Upper lobe of left lung (tissue), 6 donors: Measurements from ENCODE around the gene ZNF638. TPM values are rescaled to one million over a fixed set of nuclear protein-coding genes. Genes with fewer than 3 reads are reported as not detected.
A peak's percentile ranks its signal among the peaks of the same experiment; 100 is the strongest.

Experiments used
- ATAC-seq, 2 donors: fragments of 200-7000 bp; cut with Tn5 transposase; one replicate each; pipeline ENCODE4 v1.9.1; 2022; ENCODE audit warnings: mild to moderate bottlenecking in 2 of 2, moderate library complexity in 2 of 2; ENCODE audit not compliant: low FRiP score in 2 of 2
- DNase-seq, 2 donors: peaks; one replicate each; pipeline ENCODE4 v3.0.0-alpha.2; 2019 to 2020
- H3K27ac ChIP-seq, 4 donors: fragments of 200-600 bp; sonication (generic); one replicate each; pipeline ENCODE4 v1.5.1; 2016 to 2019
- H3K27me3 ChIP-seq, 4 donors: fragments of 200-600 bp; sonication (generic); one replicate each; pipeline ENCODE4 v1.5.1; 2017 to 2019
- H3K36me3 ChIP-seq, 4 donors: fragments of 200-600 bp; sonication (generic); one replicate each; pipeline ENCODE4 v1.5.1; 2016 to 2019
- H3K4me1 ChIP-seq, 4 donors: fragments of 200-600 bp; sonication (generic); one replicate each; pipeline ENCODE4 v1.5.1; 2018 to 2019
- H3K4me3 ChIP-seq, 4 donors: fragments of 200-600 bp; sonication (generic); one replicate each; pipeline ENCODE4 v1.5.1; 2017 to 2019; ENCODE audit warnings: mild to moderate bottlenecking in 2 of 4, moderate library complexity in 1 of 4
- H3K9me3 ChIP-seq, 4 donors: fragments of 200-600 bp; sonication (generic); one replicate each; pipeline ENCODE4 v1.5.1; 2018 to 2019
- EP300 ChIP-seq, 4 donors: sonication (generic); formaldehyde crosslinking; IDR thresholded peaks; one replicate each; pipeline ENCODE4 v1.5.1; 2017; ENCODE audit warnings: antibody characterized with exemption in 4 of 4, control low read depth in 2 of 4
- POLR2A ChIP-seq, 4 donors: fragments of 450-650 bp; IDR thresholded peaks; one replicate each; pipeline ENCODE4 v1.5.1; 2016 to 2017; ENCODE audit warnings: antibody characterized with exemption in 4 of 4, mild to moderate bottlenecking in 2 of 4
- POLR2AphosphoS5 ChIP-seq, 2 donors: sonication (generic); formaldehyde crosslinking; IDR thresholded peaks; one replicate each; pipeline ENCODE4 v1.5.1; 2017; ENCODE audit warnings: antibody characterized with exemption in 2 of 2
- WGBS, 2 donors: methylation state at CpG; one replicate each; pipeline ENCODE4 v1.1.5; 2017 to 2018; 5-methylcytosine and 5-hydroxymethylcytosine counted together
- total RNA-seq, 6 donors: library from RNA; depleted of rRNA in 4 of 6; stranded (reverse); fragments of >200 nt in 4 of 6; gene quantifications; one replicate each; pipeline versions ENCODE4 v1.1.0 to v1.2.1, GENCODE V29; 2016 to 2021
- TF ChIP-seq, protein P1 (sequence below), 6 experiments: fragments of 450-650 bp in 4 of 6; fragments of 200-600 bp in 2 of 6; sonication (generic) in 2 of 6; IDR thresholded peaks; one replicate each; pipeline ENCODE4 v1.5.1; 2016 to 2019; ENCODE audit warnings: antibody characterized with exemption in 6 of 6
- donor health status: DM: no; HTN: no; CAD: no; lungs with moderate emphysema.
- donor health status: DM: no; HTN: yes; CAD: no; lungs with severe emphysema.

ZNF638 gene
- total RNA-seq, 6 donors from 2014 or later, result 87.5 to 405 (median 115) TPM

DNA sequence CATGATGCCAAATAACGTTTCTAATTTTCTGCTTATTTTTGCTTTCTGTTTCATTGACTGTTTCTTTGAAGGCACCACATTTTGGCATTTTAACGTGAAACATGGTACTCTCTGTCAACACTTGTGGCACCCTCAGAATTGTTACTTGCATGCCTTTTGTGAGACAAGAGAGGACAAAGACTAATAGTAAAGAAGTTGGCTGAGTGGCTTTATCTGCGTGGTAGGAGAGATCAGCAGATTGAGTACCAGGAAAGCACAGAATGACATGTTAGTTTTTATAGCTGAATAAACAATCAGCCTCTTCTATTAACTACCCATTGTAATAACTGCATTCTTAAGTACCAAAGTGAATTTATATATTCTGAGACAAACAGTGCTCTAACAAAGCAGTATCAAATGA lies 8.6 kb downstream of the ZNF638 start:
- TF ChIP-seq POLR2AphosphoS5 (IDR thresholded peaks at IDR 0.05) (no peak), EP300 (IDR thresholded peaks at IDR 0.05) (no peak), POLR2A (IDR thresholded peaks at IDR 0.05) (no peak)
- TF ChIP-seq, protein P1, sequence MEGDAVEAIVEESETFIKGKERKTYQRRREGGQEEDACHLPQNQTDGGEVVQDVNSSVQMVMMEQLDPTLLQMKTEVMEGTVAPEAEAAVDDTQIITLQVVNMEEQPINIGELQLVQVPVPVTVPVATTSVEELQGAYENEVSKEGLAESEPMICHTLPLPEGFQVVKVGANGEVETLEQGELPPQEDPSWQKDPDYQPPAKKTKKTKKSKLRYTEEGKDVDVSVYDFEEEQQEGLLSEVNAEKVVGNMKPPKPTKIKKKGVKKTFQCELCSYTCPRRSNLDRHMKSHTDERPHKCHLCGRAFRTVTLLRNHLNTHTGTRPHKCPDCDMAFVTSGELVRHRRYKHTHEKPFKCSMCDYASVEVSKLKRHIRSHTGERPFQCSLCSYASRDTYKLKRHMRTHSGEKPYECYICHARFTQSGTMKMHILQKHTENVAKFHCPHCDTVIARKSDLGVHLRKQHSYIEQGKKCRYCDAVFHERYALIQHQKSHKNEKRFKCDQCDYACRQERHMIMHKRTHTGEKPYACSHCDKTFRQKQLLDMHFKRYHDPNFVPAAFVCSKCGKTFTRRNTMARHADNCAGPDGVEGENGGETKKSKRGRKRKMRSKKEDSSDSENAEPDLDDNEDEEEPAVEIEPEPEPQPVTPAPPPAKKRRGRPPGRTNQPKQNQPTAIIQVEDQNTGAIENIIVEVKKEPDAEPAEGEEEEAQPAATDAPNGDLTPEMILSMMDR (IDR thresholded peaks at IDR 0.05), result no peak
- Histone ChIP-seq H3K4me3 (no peak overlapping the region), H3K4me1 (peaks cover 39 to 72% (median 47%) of the 10 kb centered on the region in 4 donors), H3K9me3 (no peaks in the 10 kb centered on the region), H3K36me3 (no peaks in the 10 kb centered on the region), H3K27ac (no peak overlapping the region), H3K27me3 (no peaks in the 10 kb centered on the region)
- ATAC-seq, result no peak
- 37 to 41% methylated on average over 3 of the region's 3 CpGs for WGBS, 2 donors
- no peak for DNase-seq

DNA sequence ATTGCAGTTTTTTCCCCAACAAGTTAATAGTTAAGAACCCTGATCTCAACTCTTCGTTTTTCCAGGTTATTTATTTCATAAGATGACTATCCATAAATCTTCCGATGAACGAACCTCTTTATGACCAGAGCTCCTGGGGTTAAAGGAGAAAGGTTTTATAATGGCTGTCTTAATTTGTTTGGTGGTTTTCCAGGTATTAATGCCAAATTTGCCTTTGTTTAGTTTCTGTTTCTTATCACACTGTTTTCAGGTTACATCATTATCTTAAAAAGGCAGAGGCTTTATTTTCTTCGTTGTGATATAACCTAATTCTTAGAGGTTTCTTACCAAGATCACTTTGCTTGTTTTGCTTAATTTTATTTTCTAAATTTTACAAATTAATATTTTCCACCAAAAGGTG lies 10.1 kb downstream of the ZNF638 start:
- no peaks in the 10 kb centered on the region for H3K27me3 ChIP-seq
- H3K4me3 ChIP-seq, result no peak overlapping the region
- no peaks in the 10 kb centered on the region for H3K36me3 ChIP-seq
- no peak for DNase-seq
- 71 to 76% methylated on average over 4 of the region's 4 CpGs for WGBS, 2 donors
- no peaks in the 10 kb centered on the region for H3K9me3 ChIP-seq
- no peak for ATAC-seq
- TF ChIP-seq, protein P1 (IDR thresholded peaks at IDR 0.05), result no peak
- TF ChIP-seq EP300 (IDR thresholded peaks at IDR 0.05), result no peak
- TF ChIP-seq POLR2A (IDR thresholded peaks at IDR 0.05), result no peak
- no peak for TF ChIP-seq POLR2AphosphoS5 (IDR thresholded peaks at IDR 0.05)
- no peak overlapping the region for H3K27ac ChIP-seq
- H3K4me1 ChIP-seq, result peaks cover 25 to 57% (median 37%) of the 10 kb centered on the region in 4 donors

DNA sequence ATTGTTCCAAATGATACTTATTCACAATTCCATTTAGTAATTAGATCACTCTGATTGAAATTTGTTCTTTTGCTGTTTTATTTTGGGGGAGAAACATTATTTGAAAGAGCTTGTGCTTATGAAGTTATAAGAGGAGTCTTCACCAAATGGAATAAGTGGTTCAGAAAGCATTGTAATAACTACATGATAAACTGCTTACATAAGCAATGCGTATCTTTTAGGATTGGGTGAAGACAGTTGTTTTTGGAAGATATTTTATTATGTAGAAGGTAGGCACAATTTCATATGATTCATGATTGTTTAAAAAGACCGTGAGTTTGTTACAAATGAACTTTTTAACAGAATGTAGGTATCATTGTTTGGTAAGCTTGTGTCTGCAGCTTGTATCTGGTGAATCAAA lies 14.5 kb downstream of the ZNF638 start:
- ATAC-seq, result no peak
- no peaks in the 10 kb centered on the region for H3K9me3 ChIP-seq
- no peak overlapping the region for H3K27ac ChIP-seq
- peaks cover 0 to 21% (median 12%) of the 10 kb centered on the region in 4 donors for H3K36me3 ChIP-seq
- TF ChIP-seq, protein P1 (IDR thresholded peaks at IDR 0.05), result no peak
- TF ChIP-seq POLR2A (IDR thresholded peaks at IDR 0.05), result no peak
- no peak for TF ChIP-seq EP300 (IDR thresholded peaks at IDR 0.05)
- peaks cover 0 to 13% (median 4%) of the 10 kb centered on the region in 4 donors for H3K4me1 ChIP-seq
- no peak for DNase-seq
- H3K4me3 ChIP-seq, result no peak overlapping the region
- no peaks in the 10 kb centered on the region for H3K27me3 ChIP-seq
- WGBS, 2 donors, result 98% methylated on average over 2 of the region's 2 CpGs

DNA sequence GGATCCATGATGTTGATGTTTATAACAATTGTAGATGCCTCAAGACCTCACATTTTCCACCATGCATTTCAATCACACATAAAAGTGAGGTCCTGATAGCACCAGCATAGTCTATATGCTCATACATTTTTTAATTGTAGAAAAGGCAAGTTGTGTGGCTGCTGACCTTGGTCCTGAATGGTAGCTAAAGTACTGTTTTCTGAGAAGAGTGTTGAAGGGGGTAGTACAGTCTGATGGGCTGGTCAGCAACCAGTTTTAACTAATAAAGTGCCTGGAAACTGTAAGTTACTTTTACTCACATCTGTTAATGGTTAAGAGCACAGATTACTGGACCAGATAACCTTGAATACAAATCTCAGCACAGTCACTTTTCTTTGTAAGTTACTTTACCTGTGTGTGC lies 15.9 kb downstream of the ZNF638 start:
- Histone ChIP-seq H3K27me3 (no peaks in the 10 kb centered on the region), H3K36me3 (peaks cover 0 to 21% (median 12%) of the 10 kb centered on the region in 4 donors), H3K9me3 (no peaks in the 10 kb centered on the region), H3K27ac (no peak overlapping the region), H3K4me3 (no peak overlapping the region), H3K4me1 (peaks cover 0 to 5% (median 4%) of the 10 kb centered on the region in 4 donors)
- TF ChIP-seq, protein P1 (IDR thresholded peaks at IDR 0.05), result no peak
- TF ChIP-seq POLR2AphosphoS5 (IDR thresholded peaks at IDR 0.05) (no peak), POLR2A (IDR thresholded peaks at IDR 0.05) (no peak), EP300 (IDR thresholded peaks at IDR 0.05) (no peak)
- no peak for DNase-seq
- no peak for ATAC-seq

DNA sequence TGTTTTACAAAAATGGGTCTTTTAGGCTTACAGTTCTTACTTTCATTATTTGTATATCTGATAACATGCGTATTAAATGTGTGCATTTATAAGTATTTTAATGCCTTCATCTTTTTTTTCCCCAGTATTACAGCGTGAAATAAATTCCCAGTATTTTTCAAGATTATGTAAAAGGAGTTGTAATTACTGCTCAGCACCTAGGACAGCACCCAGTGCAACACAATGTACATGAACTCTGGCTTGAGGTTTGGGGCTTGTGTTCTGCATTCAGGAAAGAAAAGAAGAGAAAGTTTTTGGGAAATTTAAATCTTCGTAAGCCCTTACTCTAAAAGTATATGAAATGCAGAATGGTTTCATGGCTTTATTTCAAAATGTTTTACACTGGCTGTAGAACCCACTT lies 16.7 kb downstream of the ZNF638 start:
- Histone ChIP-seq H3K4me3 (no peak overlapping the region), H3K36me3 (peaks cover 0 to 21% (median 12%) of the 10 kb centered on the region in 4 donors), H3K27ac (no peak overlapping the region), H3K4me1 (peaks cover 0 to 10% (median 5%) of the 10 kb centered on the region in 4 donors), H3K9me3 (no peaks in the 10 kb centered on the region), H3K27me3 (no peaks in the 10 kb centered on the region)
- ATAC-seq (peak in 1 of 2 donors; percentile 46), DNase-seq (no peak)
- TF ChIP-seq EP300 (IDR thresholded peaks at IDR 0.05), result no peak
- TF ChIP-seq, protein P1 (IDR thresholded peaks at IDR 0.05), result no peak
- TF ChIP-seq POLR2AphosphoS5 (IDR thresholded peaks at IDR 0.05), result no peak
- TF ChIP-seq POLR2A (IDR thresholded peaks at IDR 0.05), result no peak
- WGBS, 2 donors, result 94 to 98% methylated on average over 3 of the region's 3 CpGs
